GM18517 (cell line): ENCODE measurements around the gene SLIT3.

Source experiments
- ATAC-seq: cut with Tn5 transposase; IDR thresholded peaks from one replicate; pipeline ENCODE4 v1.9.1; 2021; ENCODE audit warnings: mild to moderate bottlenecking, moderate library complexity; ENCODE audit not compliant: unreplicated experiment

Gene SLIT3

GRCh38 chr5:169299663-169300467 is 1.1 kb downstream of the SLIT3 start:
- ATAC-seq: no peak

- ATAC-seq: no peak
Measured at GRCh38 chr5:169299191-169299662, 1.7 kb downstream of the SLIT3 start.

GRCh38 chr5:169298193-169298592 is 2.7 kb downstream of the SLIT3 start:
- ATAC-seq: no peak

- no peak for ATAC-seq
Measured at GRCh38 chr5:169296419-169297143, 4.4 kb downstream of the SLIT3 start.

GRCh38 chr5:169295306-169295705 is 5.6 kb downstream of the SLIT3 start:
- no peak for ATAC-seq

- no peak for ATAC-seq
Measured at GRCh38 chr5:169294621-169295020, 6.3 kb downstream of the SLIT3 start.

- ATAC-seq: no peak
Measured at GRCh38 chr5:169291877-169292276, 9.1 kb downstream of the SLIT3 start.

- no peak for ATAC-seq
Measured at GRCh38 chr5:169290895-169291294, 10.0 kb downstream of the SLIT3 start.

- no peak for ATAC-seq
Measured at GRCh38 chr5:169289520-169289919, 11.4 kb downstream of the SLIT3 start.

GRCh38 chr5:169288066-169288930 is 12.6 kb downstream of the SLIT3 start:
- no peak for ATAC-seq

GRCh38 chr5:169287529-169287928 is 13.4 kb downstream of the SLIT3 start:
- ATAC-seq: no peak

GRCh38 chr5:169286572-169287300 is 14.2 kb downstream of the SLIT3 start:
- no peak for ATAC-seq

GRCh38 chr5:169283887-169284286 is 17.1 kb downstream of the SLIT3 start:
- no peak for ATAC-seq

- no peak for ATAC-seq
Measured at GRCh38 chr5:169281625-169282024, 19.3 kb downstream of the SLIT3 start.

- no peak for ATAC-seq
Measured at GRCh38 chr5:169280696-169281095, 20.2 kb downstream of the SLIT3 start.

- no peak for ATAC-seq
Measured at GRCh38 chr5:169280286-169280685, 20.7 kb downstream of the SLIT3 start.

GRCh38 chr5:169279125-169279524 is 21.8 kb downstream of the SLIT3 start:
- no peak for ATAC-seq

- no peak for ATAC-seq
Measured at GRCh38 chr5:169273881-169274280, 27.1 kb downstream of the SLIT3 start.

- no peak for ATAC-seq
Measured at GRCh38 chr5:169273451-169273850, 27.5 kb downstream of the SLIT3 start.

- ATAC-seq: no peak
Measured at GRCh38 chr5:169272731-169273427, 28.1 kb downstream of the SLIT3 start.
